PC-3 (cell line): ENCODE measurements around the gene SCN8A.

ENCODE experiments used
- CTCF ChIP-seq: fragments of 300-600 bp; sonication (generic); conservative IDR thresholded peaks from 2 replicates; pipeline ENCODE4 v1.5.1; 2017; ENCODE audit warnings: antibody characterized with exemption, low read depth, mild to moderate bottlenecking, low read length
- EZH2 ChIP-seq: fragments of 300-600 bp; sonication (generic); IDR thresholded peaks from one replicate; pipeline ENCODE4 v1.6.1; 2017; ENCODE audit warnings: antibody characterized with exemption, mild to moderate bottlenecking, low read length; ENCODE audit not compliant: unreplicated experiment
- EZH2phosphoT487 ChIP-seq: fragments of 300-600 bp; sonication (generic); IDR thresholded peaks from 2 replicates; pipeline ENCODE4 v1.6.1; 2018; ENCODE audit warnings: mild to moderate bottlenecking, antibody characterized with exemption, low read length, borderline replicate concordance

DNA sequence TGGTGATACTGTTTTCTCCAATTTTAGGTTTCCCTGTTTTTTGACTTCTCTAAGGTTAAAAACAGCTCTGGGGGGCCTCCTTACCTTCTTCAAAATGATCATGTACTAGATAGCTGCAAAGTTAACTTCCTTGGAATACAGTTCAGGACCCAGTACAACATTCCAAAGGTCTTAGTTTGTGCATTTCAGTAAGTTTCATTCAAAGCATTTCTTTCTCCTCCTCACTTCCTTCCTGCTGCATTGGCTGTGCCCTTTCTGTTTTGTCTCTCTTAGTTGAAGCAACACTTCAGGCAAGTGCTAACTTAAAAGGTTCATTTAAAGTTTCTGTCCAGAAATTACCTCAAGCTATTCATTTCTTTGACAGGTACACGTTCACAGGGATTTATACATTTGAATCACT lies 95.7 kb downstream of the SCN8A start:
- TF ChIP-seq EZH2 (no peak), EZH2phosphoT487 (no peak), CTCF (no peak)
